Stomach (tissue), 4 donors: Measurements from ENCODE around the gene CRYL1.

ENCODE experiments used
- EP300 ChIP-seq: sonication (generic); formaldehyde crosslinking; IDR thresholded peaks from one replicate; pipeline ENCODE4 v1.6.1; 2017; ENCODE audit warnings: antibody characterized with exemption
- POLR2A ChIP-seq, 4 donors: fragments of 450-650 bp; IDR thresholded peaks; one replicate each; pipeline ENCODE4 v1.6.1; 2016; ENCODE audit warnings: antibody characterized with exemption in 4 of 4, control low read depth in 2 of 4, mild to moderate bottlenecking in 1 of 4, moderate library complexity in 1 of 4
- POLR2AphosphoS5 ChIP-seq, 3 donors: sonication (generic); formaldehyde crosslinking; IDR thresholded peaks; one replicate each; pipeline ENCODE4 v1.6.1; 2016; ENCODE audit warnings: antibody characterized with exemption in 3 of 3
- TF ChIP-seq, protein P1 (sequence below), 7 experiments: fragments of 450-650 bp in 4 of 7; fragments of 200-600 bp in 3 of 7; sonication (generic) in 3 of 7; IDR thresholded peaks; one replicate each; pipeline ENCODE4 v1.5.1; 2016 to 2019; ENCODE audit warnings: antibody characterized with exemption in 7 of 7, control low read depth in 2 of 7, mild to moderate bottlenecking in 1 of 7

GRCh38 chr13:20401931-20402856, 123.5 kb downstream of the CRYL1 start:
- TF ChIP-seq, protein P1, sequence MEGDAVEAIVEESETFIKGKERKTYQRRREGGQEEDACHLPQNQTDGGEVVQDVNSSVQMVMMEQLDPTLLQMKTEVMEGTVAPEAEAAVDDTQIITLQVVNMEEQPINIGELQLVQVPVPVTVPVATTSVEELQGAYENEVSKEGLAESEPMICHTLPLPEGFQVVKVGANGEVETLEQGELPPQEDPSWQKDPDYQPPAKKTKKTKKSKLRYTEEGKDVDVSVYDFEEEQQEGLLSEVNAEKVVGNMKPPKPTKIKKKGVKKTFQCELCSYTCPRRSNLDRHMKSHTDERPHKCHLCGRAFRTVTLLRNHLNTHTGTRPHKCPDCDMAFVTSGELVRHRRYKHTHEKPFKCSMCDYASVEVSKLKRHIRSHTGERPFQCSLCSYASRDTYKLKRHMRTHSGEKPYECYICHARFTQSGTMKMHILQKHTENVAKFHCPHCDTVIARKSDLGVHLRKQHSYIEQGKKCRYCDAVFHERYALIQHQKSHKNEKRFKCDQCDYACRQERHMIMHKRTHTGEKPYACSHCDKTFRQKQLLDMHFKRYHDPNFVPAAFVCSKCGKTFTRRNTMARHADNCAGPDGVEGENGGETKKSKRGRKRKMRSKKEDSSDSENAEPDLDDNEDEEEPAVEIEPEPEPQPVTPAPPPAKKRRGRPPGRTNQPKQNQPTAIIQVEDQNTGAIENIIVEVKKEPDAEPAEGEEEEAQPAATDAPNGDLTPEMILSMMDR (IDR thresholded peaks at IDR 0.05), result no peak
- TF ChIP-seq POLR2AphosphoS5 (IDR thresholded peaks at IDR 0.05) (no peak), POLR2A (IDR thresholded peaks at IDR 0.05) (no peak), EP300 (no peak)
